Neural cell (in vitro differentiated cells): Measurements from ENCODE around the gene ST6GALNAC3.

Experiments used
- POLR2AphosphoS5 ChIP-seq: IDR thresholded peaks from 2 replicates; pipeline ENCODE4 v1.6.1; 2012
- TF ChIP-seq, protein P1 (sequence below): IDR thresholded peaks from 2 replicates; pipeline ENCODE4 v1.6.1; 2012; ENCODE audit warnings: borderline replicate concordance
- TF ChIP-seq, protein P2 (sequence below): fragments of 450-650 bp; IDR thresholded peaks from 2 replicates; pipeline ENCODE4 v1.5.1; 2014; ENCODE audit warnings: antibody characterized with exemption, mild to moderate bottlenecking, moderate library complexity; ENCODE audit not compliant: poor library complexity, severe bottlenecking

DNA sequence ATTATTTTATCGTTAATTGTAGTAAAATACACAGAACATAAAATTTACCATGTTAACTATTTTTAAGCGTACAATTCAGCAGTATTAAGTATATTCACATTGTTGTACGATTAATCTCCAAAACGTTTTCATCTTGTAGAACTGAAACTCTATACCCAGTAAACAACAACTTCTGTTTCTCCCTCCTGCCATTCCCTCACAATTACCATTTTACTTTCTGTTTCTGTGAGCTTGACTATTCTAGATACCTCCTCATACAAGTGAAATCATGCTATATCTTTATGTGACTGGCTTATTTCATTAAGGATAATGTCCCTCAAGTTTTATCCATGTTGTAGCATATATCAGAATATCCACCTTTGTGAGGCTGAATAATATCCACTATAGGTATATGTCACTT lies 156.8 kb downstream of the ST6GALNAC3 start:
- TF ChIP-seq, protein P1, sequence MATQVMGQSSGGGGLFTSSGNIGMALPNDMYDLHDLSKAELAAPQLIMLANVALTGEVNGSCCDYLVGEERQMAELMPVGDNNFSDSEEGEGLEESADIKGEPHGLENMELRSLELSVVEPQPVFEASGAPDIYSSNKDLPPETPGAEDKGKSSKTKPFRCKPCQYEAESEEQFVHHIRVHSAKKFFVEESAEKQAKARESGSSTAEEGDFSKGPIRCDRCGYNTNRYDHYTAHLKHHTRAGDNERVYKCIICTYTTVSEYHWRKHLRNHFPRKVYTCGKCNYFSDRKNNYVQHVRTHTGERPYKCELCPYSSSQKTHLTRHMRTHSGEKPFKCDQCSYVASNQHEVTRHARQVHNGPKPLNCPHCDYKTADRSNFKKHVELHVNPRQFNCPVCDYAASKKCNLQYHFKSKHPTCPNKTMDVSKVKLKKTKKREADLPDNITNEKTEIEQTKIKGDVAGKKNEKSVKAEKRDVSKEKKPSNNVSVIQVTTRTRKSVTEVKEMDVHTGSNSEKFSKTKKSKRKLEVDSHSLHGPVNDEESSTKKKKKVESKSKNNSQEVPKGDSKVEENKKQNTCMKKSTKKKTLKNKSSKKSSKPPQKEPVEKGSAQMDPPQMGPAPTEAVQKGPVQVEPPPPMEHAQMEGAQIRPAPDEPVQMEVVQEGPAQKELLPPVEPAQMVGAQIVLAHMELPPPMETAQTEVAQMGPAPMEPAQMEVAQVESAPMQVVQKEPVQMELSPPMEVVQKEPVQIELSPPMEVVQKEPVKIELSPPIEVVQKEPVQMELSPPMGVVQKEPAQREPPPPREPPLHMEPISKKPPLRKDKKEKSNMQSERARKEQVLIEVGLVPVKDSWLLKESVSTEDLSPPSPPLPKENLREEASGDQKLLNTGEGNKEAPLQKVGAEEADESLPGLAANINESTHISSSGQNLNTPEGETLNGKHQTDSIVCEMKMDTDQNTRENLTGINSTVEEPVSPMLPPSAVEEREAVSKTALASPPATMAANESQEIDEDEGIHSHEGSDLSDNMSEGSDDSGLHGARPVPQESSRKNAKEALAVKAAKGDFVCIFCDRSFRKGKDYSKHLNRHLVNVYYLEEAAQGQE, result no peak
- TF ChIP-seq, protein P2, sequence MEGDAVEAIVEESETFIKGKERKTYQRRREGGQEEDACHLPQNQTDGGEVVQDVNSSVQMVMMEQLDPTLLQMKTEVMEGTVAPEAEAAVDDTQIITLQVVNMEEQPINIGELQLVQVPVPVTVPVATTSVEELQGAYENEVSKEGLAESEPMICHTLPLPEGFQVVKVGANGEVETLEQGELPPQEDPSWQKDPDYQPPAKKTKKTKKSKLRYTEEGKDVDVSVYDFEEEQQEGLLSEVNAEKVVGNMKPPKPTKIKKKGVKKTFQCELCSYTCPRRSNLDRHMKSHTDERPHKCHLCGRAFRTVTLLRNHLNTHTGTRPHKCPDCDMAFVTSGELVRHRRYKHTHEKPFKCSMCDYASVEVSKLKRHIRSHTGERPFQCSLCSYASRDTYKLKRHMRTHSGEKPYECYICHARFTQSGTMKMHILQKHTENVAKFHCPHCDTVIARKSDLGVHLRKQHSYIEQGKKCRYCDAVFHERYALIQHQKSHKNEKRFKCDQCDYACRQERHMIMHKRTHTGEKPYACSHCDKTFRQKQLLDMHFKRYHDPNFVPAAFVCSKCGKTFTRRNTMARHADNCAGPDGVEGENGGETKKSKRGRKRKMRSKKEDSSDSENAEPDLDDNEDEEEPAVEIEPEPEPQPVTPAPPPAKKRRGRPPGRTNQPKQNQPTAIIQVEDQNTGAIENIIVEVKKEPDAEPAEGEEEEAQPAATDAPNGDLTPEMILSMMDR, result no peak
- no peak for TF ChIP-seq POLR2AphosphoS5
